Measurements from ENCODE around the gene RIOK3. TPM values are rescaled to one million over a fixed set of nuclear protein-coding genes. Genes with fewer than 3 reads are reported as not detected.
"Not testable (repeated sequence)": the region's sequence is repeated elsewhere in the genome, so short reads cannot be mapped to it uniquely, and the experiment has no call there.

The RIOK3 gene
- total RNA-seq, 1 experiment from 2014 or later: 20.5 TPM

GRCh38 chr18:23499291-23499781 is 46.2 kb downstream of the RIOK3 start:
- Histone ChIP-seq H3K27ac (no peak overlapping the region), H3K4me1 (no peaks in the 10 kb centered on the region)

GRCh38 chr18:23501626-23502025 is 48.5 kb downstream of the RIOK3 start:
- no peak overlapping the region for H3K27ac ChIP-seq
- no peak for DNase-seq
- H3K9me3 ChIP-seq (replicated peaks): no peaks in the 10 kb centered on the region
- H3K36me3 ChIP-seq: no peaks in the 10 kb centered on the region
- H3K4me3 ChIP-seq: no peak overlapping the region
- H3K4me1 ChIP-seq: no peaks in the 10 kb centered on the region
- H3K27me3 ChIP-seq: no peaks in the 10 kb centered on the region

More at GRCh38 chr18:23499291-23499781, 46.2 kb downstream of the RIOK3 start:
- H3K36me3 ChIP-seq: no peaks in the 10 kb centered on the region
- H3K27me3 ChIP-seq: no peaks in the 10 kb centered on the region
- DNase-seq: no peak
- no peaks in the 10 kb centered on the region for H3K9me3 ChIP-seq (replicated peaks)
- H3K4me3 ChIP-seq: no peak overlapping the region

- H3K27me3 ChIP-seq: no peaks in the 10 kb centered on the region
- peak overlapping the region; percentile 56 for H3K27ac ChIP-seq
- no peaks in the 10 kb centered on the region for H3K9me3 ChIP-seq (replicated peaks)
- no peaks in the 10 kb centered on the region for H3K36me3 ChIP-seq
- H3K4me1 ChIP-seq: no peaks in the 10 kb centered on the region
- H3K4me3 ChIP-seq: peak overlapping the region; percentile 82
- DNase-seq: no peak
These were observed 49.5 kb downstream of the RIOK3 start for GRCh38 chr18:23502516-23503037.

GRCh38 chr18:23503038-23503962 is 50.2 kb downstream of the RIOK3 start, which contains the start of gene RMC1:
TSS of gene RMC1 (plus strand) at chr18:23503511. CDS start at chr18:23503619, 108 bp downstream.
- Histone ChIP-seq H3K36me3 (no peaks in the 10 kb centered on the region), H3K4me3 (peak within 1 kb of the TSS; percentile 82), H3K4me1 (no peaks in the 10 kb centered on the region), H3K27ac (peak within 1 kb of the TSS; percentile 56), H3K9me3 (replicated peaks) (no peaks in the 10 kb centered on the region), H3K27me3 (no peaks in the 10 kb centered on the region)
- DNase-seq: peak; percentile 80 to 83

DNA sequence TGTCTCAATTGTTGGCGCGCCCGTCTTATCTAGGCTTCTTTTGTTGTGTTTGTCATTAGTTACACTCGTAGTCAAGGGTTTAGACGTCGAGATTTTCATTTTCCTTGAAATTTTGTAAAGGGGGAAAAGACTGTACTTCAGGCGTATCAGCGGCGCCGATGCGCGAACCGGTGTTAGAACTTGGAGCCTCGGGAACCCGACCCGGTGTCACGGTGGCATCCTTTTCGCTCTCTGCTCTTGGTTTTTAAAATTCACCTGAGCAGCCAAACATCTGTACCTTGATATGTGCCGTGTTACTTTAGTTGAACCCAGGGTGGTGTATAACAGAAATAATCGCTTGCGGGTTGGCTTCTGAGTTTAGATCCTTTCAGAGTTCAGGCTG is 50.9 kb downstream of the RIOK3 start:
- Histone ChIP-seq H3K4me1 (no peaks in the 10 kb centered on the region), H3K27me3 (no peaks in the 10 kb centered on the region), H3K36me3 (no peaks in the 10 kb centered on the region), H3K27ac (no peak overlapping the region; the same call in 1 of the 2 replicates), H3K9me3 (replicated peaks) (no peaks in the 10 kb centered on the region), H3K4me3 (peak overlapping the region; percentile 82)
- DNase-seq: no peak

DNA sequence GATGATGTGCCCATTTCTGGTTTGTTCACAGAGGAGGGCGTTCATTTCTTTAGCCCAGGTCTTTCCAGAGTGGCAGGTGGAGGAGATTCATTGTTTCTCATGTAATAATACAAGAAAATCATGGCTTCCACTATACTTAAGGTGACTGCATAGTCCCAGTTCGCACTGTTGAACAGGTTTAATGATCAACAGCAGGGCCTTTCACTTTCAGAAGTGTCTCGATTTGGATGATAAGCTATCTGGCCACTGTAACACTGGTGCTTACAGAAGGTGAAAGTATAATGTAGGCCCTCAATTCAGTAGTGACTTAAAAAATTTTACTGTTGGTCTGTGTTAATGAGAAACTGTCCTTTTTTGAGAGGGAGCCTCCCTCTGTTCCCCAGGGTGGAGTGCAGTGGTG is 51.6 kb downstream of the RIOK3 start:
- no peak overlapping the region for H3K27ac ChIP-seq
- no peak overlapping the region for H3K4me3 ChIP-seq

GRCh38 chr18:23506393-23506792 is 53.3 kb downstream of the RIOK3 start:
- DNase-seq: no peak
- Histone ChIP-seq H3K4me1 (no peaks in the 10 kb centered on the region), H3K36me3 (no peaks in the 10 kb centered on the region), H3K4me3 (no peak overlapping the region), H3K9me3 (replicated peaks) (no peaks in the 10 kb centered on the region), H3K27ac (no peak overlapping the region), H3K27me3 (no peaks in the 10 kb centered on the region)

More for the DNA sequence above, 51.6 kb downstream of the RIOK3 start:
- H3K36me3 ChIP-seq: no peaks in the 10 kb centered on the region
- no peaks in the 10 kb centered on the region for H3K9me3 ChIP-seq (replicated peaks)
- H3K27me3 ChIP-seq: no peaks in the 10 kb centered on the region
- no peak for DNase-seq
- no peaks in the 10 kb centered on the region for H3K4me1 ChIP-seq

DNA sequence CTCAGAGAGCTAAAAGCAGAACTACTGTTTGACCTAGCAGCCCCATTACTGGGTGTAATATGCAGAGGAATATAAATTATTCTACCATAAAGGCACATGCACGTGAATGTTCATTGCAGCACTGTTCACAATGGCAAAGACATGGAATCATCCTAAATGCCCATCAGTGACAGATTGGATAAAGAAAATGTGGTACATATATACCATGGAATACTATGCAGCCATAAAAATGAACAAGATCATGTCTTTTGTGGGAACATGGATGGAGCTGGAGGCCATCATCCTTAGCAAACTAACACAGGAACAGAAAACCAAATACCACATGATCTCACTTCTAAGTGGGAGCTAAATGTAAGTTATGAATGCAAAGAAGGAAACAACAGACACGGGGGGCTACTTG is 57.8 kb downstream of the RIOK3 start:
- H3K27ac ChIP-seq; H3K27me3 ChIP-seq; H3K36me3 ChIP-seq; H3K4me1 ChIP-seq; DNase-seq; H3K4me3 ChIP-seq; H3K9me3 ChIP-seq (replicated peaks): not testable (repeated sequence)

DNA sequence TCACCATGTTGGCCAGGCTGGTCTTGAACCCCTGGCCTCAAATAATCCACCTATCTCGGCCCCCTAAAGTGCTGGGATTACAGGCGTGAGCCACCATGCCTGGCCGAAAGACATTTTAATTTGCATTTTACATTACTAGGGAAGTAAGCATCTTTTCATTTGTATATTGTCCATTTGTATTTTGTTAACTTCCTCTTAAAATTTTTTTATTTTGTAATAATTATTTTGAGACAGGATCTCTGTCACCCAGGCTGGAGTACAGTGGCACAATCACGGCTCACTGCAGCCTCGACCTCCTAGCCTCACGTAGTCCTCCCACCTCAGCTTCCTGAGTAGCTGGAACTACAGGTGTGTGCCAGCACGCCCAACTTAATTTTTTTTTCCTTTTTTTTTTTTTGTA is 59.1 kb downstream of the RIOK3 start:
- H3K4me3 ChIP-seq; DNase-seq; H3K27ac ChIP-seq; H3K4me1 ChIP-seq; H3K9me3 ChIP-seq (replicated peaks); H3K27me3 ChIP-seq; H3K36me3 ChIP-seq: not testable (repeated sequence)

- DNase-seq: no peak
- no peaks in the 10 kb centered on the region for H3K9me3 ChIP-seq (replicated peaks)
- H3K27ac ChIP-seq: no peak overlapping the region
- H3K4me3 ChIP-seq: no peak overlapping the region
- no peaks in the 10 kb centered on the region for H3K4me1 ChIP-seq
- no peaks in the 10 kb centered on the region for H3K36me3 ChIP-seq
- no peaks in the 10 kb centered on the region for H3K27me3 ChIP-seq
These were observed 59.6 kb downstream of the RIOK3 start for GRCh38 chr18:23512641-23513040.

DNA sequence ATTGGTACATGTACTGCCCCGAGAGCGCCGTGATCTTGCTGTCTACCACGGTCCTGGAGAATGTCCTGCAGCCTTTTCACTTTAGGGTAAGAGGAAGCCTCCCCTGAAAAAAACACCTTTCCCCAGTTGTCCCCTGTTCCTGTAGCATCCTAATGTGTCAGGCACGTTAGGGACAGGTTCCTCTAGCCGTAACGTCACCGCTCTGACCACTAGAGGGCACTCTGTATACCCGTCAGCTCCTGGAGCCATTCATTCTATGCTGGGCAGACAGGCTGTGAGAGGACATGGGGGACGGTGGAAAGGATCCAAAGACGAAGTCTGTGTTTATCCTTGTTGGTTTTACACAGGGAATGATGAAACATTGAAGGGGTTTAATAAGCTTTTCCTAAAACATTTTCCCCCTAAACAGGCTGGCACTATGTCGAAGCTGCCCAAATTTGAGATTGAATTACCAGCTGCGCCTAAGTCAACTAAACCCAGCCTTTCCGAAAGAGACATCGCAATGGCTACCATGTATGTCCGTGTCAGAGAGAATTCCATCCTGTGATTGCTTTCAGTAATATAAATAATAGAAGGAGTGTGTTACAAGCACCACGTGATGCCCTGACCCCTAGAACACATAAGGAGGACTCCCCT is 62.9 kb downstream of the RIOK3 start:
- Histone ChIP-seq H3K27me3 (no peaks in the 10 kb centered on the region), H3K4me1 (peaks cover 4% of the 10 kb centered on the region; the same call in 1 of the 2 replicates), H3K27ac (no peak overlapping the region), H3K4me3 (no peak overlapping the region), H3K9me3 (replicated peaks) (no peaks in the 10 kb centered on the region), H3K36me3 (peaks cover 9% of the 10 kb centered on the region; the same call in 1 of the 2 replicates)
- peak; percentile 63 to 77 for DNase-seq

DNA sequence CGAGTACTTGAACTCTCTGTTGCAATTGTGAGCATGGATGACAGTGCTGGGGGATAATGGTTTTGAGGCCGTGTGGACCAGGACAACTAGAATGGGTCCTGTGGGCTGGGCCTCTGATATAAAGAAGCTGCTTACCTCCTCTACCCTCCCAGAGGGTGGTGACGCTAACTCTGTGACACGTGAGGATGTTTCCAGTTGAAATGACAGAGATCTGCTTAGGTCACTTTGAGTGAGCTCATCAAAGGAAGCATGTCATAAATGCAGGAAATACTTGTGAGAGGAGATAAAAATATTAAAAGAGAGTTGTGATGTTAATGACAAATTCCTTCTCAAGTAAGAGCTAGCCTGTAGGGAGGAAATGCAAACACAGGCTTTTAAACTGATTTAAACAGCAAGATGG is 66.6 kb downstream of the RIOK3 start:
- DNase-seq: no peak

GRCh38 chr18:23521271-23521670 is 68.2 kb downstream of the RIOK3 start:
- Histone ChIP-seq H3K4me3 (no peak overlapping the region), H3K27me3 (no peaks in the 10 kb centered on the region), H3K4me1 (peaks cover 4% of the 10 kb centered on the region; the same call in 1 of the 2 replicates), H3K36me3 (peaks cover 9% of the 10 kb centered on the region), H3K9me3 (replicated peaks) (no peaks in the 10 kb centered on the region), H3K27ac (no peak overlapping the region)
- no peak for DNase-seq

More for the DNA sequence above, 66.6 kb downstream of the RIOK3 start:
- Histone ChIP-seq H3K9me3 (replicated peaks) (no peaks in the 10 kb centered on the region), H3K36me3 (peaks cover 9% of the 10 kb centered on the region), H3K4me1 (peaks cover 4% of the 10 kb centered on the region; the same call in 1 of the 2 replicates), H3K27me3 (no peaks in the 10 kb centered on the region), H3K27ac (peak overlapping the region; percentile 85), H3K4me3 (no peak overlapping the region)

GRCh38 chr18:23521907-23522306 is 68.8 kb downstream of the RIOK3 start:
- no peaks in the 10 kb centered on the region for H3K27me3 ChIP-seq
- peaks cover 9% of the 10 kb centered on the region for H3K36me3 ChIP-seq
- H3K4me3 ChIP-seq: no peak overlapping the region
- no peak for DNase-seq
- peaks cover 4% of the 10 kb centered on the region; the same call in 1 of the 2 replicates for H3K4me1 ChIP-seq
- no peak overlapping the region for H3K27ac ChIP-seq
- no peaks in the 10 kb centered on the region for H3K9me3 ChIP-seq (replicated peaks)

Measured in SJCRH30 (cell line).